Gastroesophageal sphincter (tissue), 3 donors: ENCODE data around the gene HTR1B.

Experiments used
- POLR2A ChIP-seq, 2 donors: fragments of 450-650 bp; IDR thresholded peaks; one replicate each; pipeline ENCODE4 v1.6.1; 2017; ENCODE audit warnings: antibody characterized with exemption in 2 of 2, mild to moderate bottlenecking in 2 of 2, moderate library complexity in 1 of 2
- TF ChIP-seq, protein P1 (sequence below), 4 experiments: fragments of 200-600 bp in 2 of 4; fragments of 450-650 bp in 2 of 4; sonication (generic) in 1 of 4; IDR thresholded peaks; one replicate each; pipeline ENCODE4 v1.5.1; 2017 to 2019; ENCODE audit warnings: antibody characterized with exemption in 4 of 4, mild to moderate bottlenecking in 2 of 4, moderate library complexity in 2 of 4

DNA sequence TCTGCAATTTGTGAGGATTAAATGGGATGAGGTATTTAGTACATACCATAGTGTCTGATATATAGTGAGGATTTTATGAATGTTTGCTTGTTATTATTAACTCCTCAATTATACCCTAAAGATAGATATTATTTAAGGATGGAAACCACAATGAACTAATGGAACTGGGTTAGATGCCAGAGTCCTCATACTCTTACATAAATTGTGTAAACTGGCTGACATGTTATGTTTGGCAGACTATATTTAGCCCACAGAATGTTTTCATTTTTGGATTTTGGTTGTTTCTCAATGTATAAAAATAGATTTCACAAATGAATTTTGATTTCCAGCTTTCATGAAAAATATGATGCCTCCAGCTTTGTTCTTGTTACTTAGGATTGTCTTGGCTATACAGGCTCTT, 37.6 kb downstream of the HTR1B start:
- TF ChIP-seq, protein P1, sequence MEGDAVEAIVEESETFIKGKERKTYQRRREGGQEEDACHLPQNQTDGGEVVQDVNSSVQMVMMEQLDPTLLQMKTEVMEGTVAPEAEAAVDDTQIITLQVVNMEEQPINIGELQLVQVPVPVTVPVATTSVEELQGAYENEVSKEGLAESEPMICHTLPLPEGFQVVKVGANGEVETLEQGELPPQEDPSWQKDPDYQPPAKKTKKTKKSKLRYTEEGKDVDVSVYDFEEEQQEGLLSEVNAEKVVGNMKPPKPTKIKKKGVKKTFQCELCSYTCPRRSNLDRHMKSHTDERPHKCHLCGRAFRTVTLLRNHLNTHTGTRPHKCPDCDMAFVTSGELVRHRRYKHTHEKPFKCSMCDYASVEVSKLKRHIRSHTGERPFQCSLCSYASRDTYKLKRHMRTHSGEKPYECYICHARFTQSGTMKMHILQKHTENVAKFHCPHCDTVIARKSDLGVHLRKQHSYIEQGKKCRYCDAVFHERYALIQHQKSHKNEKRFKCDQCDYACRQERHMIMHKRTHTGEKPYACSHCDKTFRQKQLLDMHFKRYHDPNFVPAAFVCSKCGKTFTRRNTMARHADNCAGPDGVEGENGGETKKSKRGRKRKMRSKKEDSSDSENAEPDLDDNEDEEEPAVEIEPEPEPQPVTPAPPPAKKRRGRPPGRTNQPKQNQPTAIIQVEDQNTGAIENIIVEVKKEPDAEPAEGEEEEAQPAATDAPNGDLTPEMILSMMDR (IDR thresholded peaks at IDR 0.05), result no peak
- no peak for TF ChIP-seq POLR2A (IDR thresholded peaks at IDR 0.05)
